WTC11 (cell line): ENCODE measurements around the gene VEPH1. TPM values are rescaled to one million over a fixed set of nuclear protein-coding genes. Genes with fewer than 3 reads are reported as not detected.

ENCODE experiments used
- ATAC-seq: fragments of 200-7000 bp; cut with Tn5 transposase; 2 replicates; pipeline ENCODE4 v1.10.0; 2021; ENCODE audit warnings: mild to moderate bottlenecking, moderate library complexity
- CTCF ChIA-PET: fragments of 300-600 bp; sonication (Branson Sonifier 250); formaldehyde crosslinking; loops from one replicate; lab custom pipeline; 2021; ENCODE audit warnings: antibody characterized with exemption; lab: Charles Lee
- POLR2A ChIA-PET: fragments of 350-600 bp; sonication (Branson Sonifier 250); formaldehyde crosslinking; loops from one replicate; lab custom pipeline; 2021; ENCODE audit warnings: antibody characterized with exemption; lab: Charles Lee
- DNase-seq: peaks from one replicate; pipeline ENCODE4 v3.0.0; 2021; ENCODE audit warnings: low spot score
- H3K27ac Mint-ChIP-seq: 2 replicates; pipeline ENCODE4 v1.8.0; 2021; ENCODE audit warnings: mixed read lengths
- H3K27me3 Mint-ChIP-seq: 2 replicates; pipeline ENCODE4 v1.8.0; 2021; ENCODE audit warnings: low read depth, mild to moderate bottlenecking, moderate library complexity, mixed read lengths
- H3K36me3 Mint-ChIP-seq: 2 replicates; pipeline ENCODE4 v1.8.0; 2021; ENCODE audit warnings: mixed read lengths
- H3K4me1 Mint-ChIP-seq: 2 replicates; pipeline ENCODE4 v1.8.0; 2022; ENCODE audit warnings: mixed read lengths
- H3K4me3 Mint-ChIP-seq: 2 replicates; pipeline ENCODE4 v1.8.0; 2021; ENCODE audit warnings: mild to moderate bottlenecking, moderate library complexity, mixed read lengths
- H3K9me3 Mint-ChIP-seq: 2 replicates; pipeline ENCODE4 v1.8.0; 2021; ENCODE audit warnings: mixed read lengths
- AFF4 ChIP-seq: sonication (generic); formaldehyde crosslinking; IDR thresholded peaks from 2 replicates; pipeline ENCODE4 v1.8.1; 2023; ENCODE audit warnings: mild to moderate bottlenecking, missing genetic modification reagents, borderline replicate concordance
- ATF3 ChIP-seq: sonication (generic); formaldehyde crosslinking; conservative IDR thresholded peaks from 2 replicates; pipeline ENCODE4 v1.8.1; 2022; ENCODE audit warnings: mild to moderate bottlenecking, missing genetic modification reagents
- ERG ChIP-seq: fragments of 250-450 bp; sonication (Bioruptor Pico); IDR thresholded peaks from 2 replicates; pipeline ENCODE4 v1.8.0; 2021; ENCODE audit warnings: mild to moderate bottlenecking
- FOXK1 ChIP-seq: sonication (generic); formaldehyde crosslinking; IDR thresholded peaks from 2 replicates; pipeline ENCODE4 v1.8.0; 2022; ENCODE audit warnings: mild to moderate bottlenecking, moderate library complexity, missing genetic modification reagents
- FOXP4 ChIP-seq: sonication (generic); formaldehyde crosslinking; IDR thresholded peaks from 2 replicates; pipeline ENCODE4 v1.8.0; 2022; ENCODE audit warnings: mild to moderate bottlenecking, missing genetic modification reagents
- GABPB1 ChIP-seq: sonication (generic); formaldehyde crosslinking; IDR thresholded peaks from 2 replicates; pipeline ENCODE4 v1.8.1; 2023; ENCODE audit warnings: mild to moderate bottlenecking, missing genetic modification reagents
- GTF2I ChIP-seq: fragments of 250-450 bp; sonication (Bioruptor Pico); conservative IDR thresholded peaks from 2 replicates; pipeline ENCODE4 v1.4.0; 2021; ENCODE audit warnings: mild to moderate bottlenecking
- MYBL2 ChIP-seq: sonication (generic); formaldehyde crosslinking; IDR thresholded peaks from 2 replicates; pipeline ENCODE4 v1.8.1; 2023; ENCODE audit warnings: mild to moderate bottlenecking, moderate library complexity, missing genetic modification reagents
- ZBTB21 ChIP-seq: sonication (generic); formaldehyde crosslinking; IDR thresholded peaks from 2 replicates; pipeline ENCODE4 v1.8.1; 2023; ENCODE audit warnings: mild to moderate bottlenecking, missing genetic modification reagents, borderline replicate concordance
- ZMAT4 ChIP-seq: fragments of 250-450 bp; sonication (Bioruptor Pico); IDR thresholded peaks from 2 replicates; pipeline ENCODE4 v1.9.0; 2021; ENCODE audit warnings: mild to moderate bottlenecking
- ZNF232 ChIP-seq: sonication (generic); formaldehyde crosslinking; IDR thresholded peaks from 2 replicates; pipeline ENCODE4 v1.8.0; 2022; ENCODE audit warnings: mild to moderate bottlenecking, missing genetic modification reagents
- ZNF263 ChIP-seq: sonication (generic); formaldehyde crosslinking; IDR thresholded peaks from 2 replicates; pipeline ENCODE4 v1.8.1; 2022; ENCODE audit warnings: low read depth, mild to moderate bottlenecking, moderate library complexity, missing genetic modification reagents
- ZSCAN18 ChIP-seq: fragments of 250-450 bp; sonication (Bioruptor Pico); IDR thresholded peaks from 2 replicates; pipeline ENCODE4 v2.1.2; 2022; ENCODE audit warnings: mild to moderate bottlenecking, moderate library complexity
- total RNA-seq: library from RNA; stranded (reverse); gene quantifications from 3 replicates; pipeline ENCODE4 v1.2.3, GENCODE V29; 2021

The VEPH1 gene
- total RNA-seq, 1 experiment from 2014 or later: 10.8 TPM

GRCh38 chr3:157508461-157508860, 5.2 kb upstream of the VEPH1 start:
- ChIA-PET POLR2A (no interaction called here), CTCF (no interaction called here)
- DNase-seq (no peak), ATAC-seq (no peak)
- H3K4me3 Mint-ChIP-seq: no peak overlapping the region
- TF ChIP-seq FOXK1 (CRISPR knock-in tag): no peak
- TF ChIP-seq ZBTB21 (CRISPR knock-in tag): no peak
- no peak for TF ChIP-seq GTF2I (CRISPR knock-in tag)
- no peak for TF ChIP-seq ZMAT4 (CRISPR knock-in tag)
- no peak for TF ChIP-seq ZSCAN18 (CRISPR knock-in tag)
- TF ChIP-seq MYBL2 (CRISPR knock-in tag): no peak
- no peak for TF ChIP-seq ATF3 (CRISPR knock-in tag)
- no peak for TF ChIP-seq ZNF263 (CRISPR knock-in tag)
- no peaks in the 10 kb centered on the region for H3K36me3 Mint-ChIP-seq
- H3K27ac Mint-ChIP-seq: no peak overlapping the region
- H3K4me1 Mint-ChIP-seq: peaks cover 6% of the 10 kb centered on the region
- H3K27me3 Mint-ChIP-seq: no peaks in the 10 kb centered on the region
- H3K9me3 Mint-ChIP-seq: peaks cover 10% of the 10 kb centered on the region

GRCh38 chr3:157501863-157502262, 1.4 kb downstream of the VEPH1 start:
- Mint-ChIP-seq H3K27ac (no peak overlapping the region; the same call in 1 of the 2 replicates), H3K4me3 (no peak overlapping the region), H3K4me1 (peaks cover 60% of the 10 kb centered on the region), H3K27me3 (no peaks in the 10 kb centered on the region; the same call in 1 of the 2 replicates), H3K36me3 (no peaks in the 10 kb centered on the region), H3K9me3 (peaks cover 4% of the 10 kb centered on the region; the same call in 1 of the 2 replicates)
- ATAC-seq (peak; percentile 48), DNase-seq (peak; percentile 17)
- POLR2A ChIA-PET: no interaction called here
- TF ChIP-seq AFF4 (CRISPR knock-in tag) (no peak), ZNF232 (CRISPR knock-in tag) (no peak), MYBL2 (CRISPR knock-in tag) (no peak), ZMAT4 (CRISPR knock-in tag) (no peak), ERG (CRISPR knock-in tag) (no peak), GABPB1 (no peak), FOXP4 (CRISPR knock-in tag) (no peak)
- CTCF ChIA-PET: interaction anchor here (3.5 kb wide), 1 partner anchor 31 kb away, joined by 23 read pairs; no protein-coding TSS in a partner anchor
